Fibroblast of lung (primary cell): ENCODE data around the gene ATP2B3. TPM values are rescaled to one million over a fixed set of nuclear protein-coding genes. Genes with fewer than 3 reads are reported as not detected.

ENCODE experiments used
- DNase-seq, 2 donors: peaks; one replicate each; pipeline versions ENCODE4 v3.0.0 to v3.0.0-alpha.2; 2010; ENCODE audit warnings: low read depth in 2 of 2
- H2AFZ ChIP-seq: 2 replicates; pipeline ENCODE4 v1.5.1; 2012; ENCODE audit warnings: low read length, control low read depth, inconsistent platforms
- H3K27ac ChIP-seq: 2 replicates; pipeline ENCODE4 v1.5.1; 2011; ENCODE audit warnings: low read length, control low read depth; ENCODE audit not compliant: insufficient read depth
- H3K27me3 ChIP-seq: 2 replicates; pipeline ENCODE4 v1.5.1; 2011; ENCODE audit warnings: mild to moderate bottlenecking, low read length; ENCODE audit not compliant: control insufficient read depth, insufficient read depth
- H3K36me3 ChIP-seq: 2 replicates; pipeline ENCODE4 v1.5.1; 2011; ENCODE audit warnings: low read length; ENCODE audit not compliant: control insufficient read depth, insufficient read depth
- H3K4me1 ChIP-seq: 2 replicates; pipeline ENCODE4 v1.5.1; 2011; ENCODE audit warnings: low read length; ENCODE audit not compliant: control insufficient read depth, insufficient read depth; ENCODE audit errors: extremely low read depth
- H3K4me2 ChIP-seq: 2 replicates; pipeline ENCODE4 v1.5.1; 2011; ENCODE audit warnings: low read length, control low read depth; ENCODE audit not compliant: insufficient read depth; ENCODE audit errors: extremely low read depth
- H3K4me3 ChIP-seq, 4 experiments: fragments of 200-600 bp in 1 of 4; sonication (generic) in 1 of 4; replicated peaks in 1 of 4; 2 replicates each; pipeline ENCODE4 v1.5.1; 2011 to 2016; ENCODE audit warnings: low read length in 4 of 4, low read depth in 3 of 4, mild to moderate bottlenecking in 3 of 4, control low read depth in 2 of 4, inconsistent platforms in 1 of 4, mixed read lengths in 1 of 4; ENCODE audit not compliant: insufficient read depth in 1 of 4; ENCODE audit errors: control extremely low read depth in 1 of 4
- H3K79me2 ChIP-seq: 2 replicates; pipeline ENCODE4 v1.5.1; 2012; ENCODE audit warnings: mild to moderate bottlenecking, low read length, inconsistent platforms; ENCODE audit not compliant: control insufficient read depth, insufficient read depth
- H3K9ac ChIP-seq: 2 replicates; pipeline ENCODE4 v1.5.1; 2011; ENCODE audit warnings: mild to moderate bottlenecking, low read length, control low read depth; ENCODE audit not compliant: insufficient read depth
- H3K9me3 ChIP-seq: 2 replicates; pipeline ENCODE4 v1.5.1; 2012; ENCODE audit warnings: low read depth, low read length; ENCODE audit not compliant: control insufficient read depth, insufficient read depth
- H4K20me1 ChIP-seq: 2 replicates; pipeline ENCODE4 v1.5.1; 2011; ENCODE audit warnings: low read length; ENCODE audit not compliant: control insufficient read depth, insufficient read depth; ENCODE audit errors: extremely low read depth
- EZH2 ChIP-seq: IDR thresholded peaks from 2 replicates; pipeline ENCODE4 v1.5.1; 2012; ENCODE audit warnings: low read length, control low read depth, mild to moderate bottlenecking; ENCODE audit errors: missing control alignments
- polyA plus RNA-seq, 2 donors: library from polyadenylated mRNA; depleted of rRNA in 1 of 2; stranded (reverse) in 1 of 2; unstranded in 1 of 2; fragments of >200 nt; gene quantifications; 2 replicates each; pipeline ENCODE4 v1.2.1, GENCODE V29; 2011 to 2012; ENCODE audit warnings: missing spikeins in 1 of 2
- total RNA-seq: library from RNA; depleted of rRNA; stranded (reverse); fragments of >200 nt; gene quantifications from 2 replicates; pipeline ENCODE4 v1.2.1, GENCODE V29; 2014
- TF ChIP-seq, protein P1 (sequence below), 2 donors: IDR thresholded peaks in 1 of 2; conservative IDR thresholded peaks in 1 of 2; 1 replicate in 1 of 2; 2 replicates in 1 of 2; pipeline ENCODE4 v1.5.1; 2011 to 2012; ENCODE audit warnings: low read length in 2 of 2, control low read depth in 1 of 2, inconsistent platforms in 1 of 2, low read depth in 1 of 2, mild to moderate bottlenecking in 1 of 2

ATP2B3 gene
- total and polyA plus RNA-seq, 2 donors (not counting 1 experiment from before 2014, with no cell fraction given) = not detected

DNA sequence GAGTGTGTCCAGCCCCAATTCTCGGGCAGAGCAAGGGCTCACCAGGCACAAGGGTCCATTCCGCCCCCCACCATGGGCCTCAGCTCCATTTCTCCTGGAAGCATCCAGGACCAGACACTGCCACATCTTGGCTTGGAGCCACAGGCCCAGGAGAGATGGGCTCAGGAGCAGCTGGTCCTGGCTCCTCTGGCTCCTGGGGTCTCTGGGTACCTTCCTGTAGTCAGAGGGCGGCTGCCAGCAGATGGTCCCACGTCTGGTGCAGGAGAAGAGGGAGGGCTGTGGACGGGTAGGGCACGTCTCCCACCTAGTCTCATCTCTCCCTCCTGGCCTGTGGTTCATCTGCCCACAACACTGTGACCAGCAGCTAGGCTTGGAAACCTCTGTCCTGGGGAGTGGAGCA is 8.0 kb downstream of the ATP2B3 start:
- Histone ChIP-seq H3K9ac (no peak overlapping the region), H4K20me1 (no peaks in the 10 kb centered on the region), H3K36me3 (no peaks in the 10 kb centered on the region), H3K9me3 (no peaks in the 10 kb centered on the region), H3K4me1 (no peaks in the 10 kb centered on the region), H3K4me2 (no peak overlapping the region), H3K79me2 (no peaks in the 10 kb centered on the region), H2AFZ (no peak overlapping the region), H3K4me3 (no peak overlapping the region), H3K27me3 (no peaks in the 10 kb centered on the region), H3K27ac (no peak overlapping the region)
- no peak for DNase-seq
- TF ChIP-seq, protein P1, sequence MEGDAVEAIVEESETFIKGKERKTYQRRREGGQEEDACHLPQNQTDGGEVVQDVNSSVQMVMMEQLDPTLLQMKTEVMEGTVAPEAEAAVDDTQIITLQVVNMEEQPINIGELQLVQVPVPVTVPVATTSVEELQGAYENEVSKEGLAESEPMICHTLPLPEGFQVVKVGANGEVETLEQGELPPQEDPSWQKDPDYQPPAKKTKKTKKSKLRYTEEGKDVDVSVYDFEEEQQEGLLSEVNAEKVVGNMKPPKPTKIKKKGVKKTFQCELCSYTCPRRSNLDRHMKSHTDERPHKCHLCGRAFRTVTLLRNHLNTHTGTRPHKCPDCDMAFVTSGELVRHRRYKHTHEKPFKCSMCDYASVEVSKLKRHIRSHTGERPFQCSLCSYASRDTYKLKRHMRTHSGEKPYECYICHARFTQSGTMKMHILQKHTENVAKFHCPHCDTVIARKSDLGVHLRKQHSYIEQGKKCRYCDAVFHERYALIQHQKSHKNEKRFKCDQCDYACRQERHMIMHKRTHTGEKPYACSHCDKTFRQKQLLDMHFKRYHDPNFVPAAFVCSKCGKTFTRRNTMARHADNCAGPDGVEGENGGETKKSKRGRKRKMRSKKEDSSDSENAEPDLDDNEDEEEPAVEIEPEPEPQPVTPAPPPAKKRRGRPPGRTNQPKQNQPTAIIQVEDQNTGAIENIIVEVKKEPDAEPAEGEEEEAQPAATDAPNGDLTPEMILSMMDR (conservative IDR thresholded peaks at IDR 0.05 in 1 of 2, IDR thresholded peaks at IDR 0.05 in 1 of 2; ENCODE audit: low read depth in 1 of 2, low read length in 2 of 2) = no peak
- TF ChIP-seq EZH2 = no peak

DNA sequence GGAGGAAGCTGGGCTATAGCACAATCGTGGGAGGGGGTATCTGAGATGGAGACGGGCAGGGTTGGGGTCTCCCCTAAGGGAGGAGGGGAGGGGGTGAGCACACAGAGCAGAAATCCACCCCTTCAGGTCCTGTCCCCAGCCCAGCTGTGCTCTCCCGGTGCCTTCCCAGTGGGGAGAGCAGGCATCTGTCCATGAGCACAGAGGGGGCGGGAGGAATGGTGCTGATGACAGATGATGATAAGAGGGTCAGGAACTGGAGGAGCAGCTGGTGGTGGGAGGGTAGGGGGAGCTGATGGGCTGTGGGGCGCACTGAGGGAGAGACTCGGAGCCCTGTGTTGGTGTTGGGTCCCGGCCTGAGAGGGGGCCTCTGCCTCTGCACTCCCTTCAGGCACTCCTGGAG is 8.6 kb downstream of the ATP2B3 start:
- DNase-seq = no peak
- Histone ChIP-seq H3K4me1 (no peaks in the 10 kb centered on the region), H3K27me3 (no peaks in the 10 kb centered on the region)

DNA sequence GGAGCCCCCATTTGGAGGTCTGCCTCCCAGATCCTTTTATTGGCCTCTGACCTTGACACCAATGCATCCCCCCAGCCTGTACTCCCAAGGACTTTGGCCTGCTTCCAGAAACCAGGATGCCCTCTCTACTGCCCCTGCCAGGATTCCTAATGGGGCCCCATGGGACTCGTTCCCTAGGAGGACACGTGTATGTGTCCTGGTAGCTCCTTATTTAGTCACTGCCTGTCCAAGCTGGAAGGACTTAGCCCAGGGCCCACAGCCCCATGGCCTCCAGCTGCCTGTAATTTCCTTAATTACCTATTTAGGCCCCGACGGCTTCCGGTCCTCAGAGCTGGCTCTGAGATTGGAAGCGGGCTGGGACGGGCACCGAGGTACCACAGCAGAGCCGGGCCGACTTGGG is 9.4 kb downstream of the ATP2B3 start:
- Histone ChIP-seq H3K79me2 (no peaks in the 10 kb centered on the region), H3K4me1 (no peaks in the 10 kb centered on the region), H3K4me3 (no peak overlapping the region), H2AFZ (no peak overlapping the region), H3K27me3 (no peaks in the 10 kb centered on the region), H3K9ac (no peak overlapping the region), H3K9me3 (no peaks in the 10 kb centered on the region), H3K27ac (no peak overlapping the region), H3K4me2 (no peak overlapping the region), H3K36me3 (no peaks in the 10 kb centered on the region), H4K20me1 (no peaks in the 10 kb centered on the region)
- DNase-seq = no peak
- TF ChIP-seq EZH2 = no peak
- TF ChIP-seq, protein P1 (conservative IDR thresholded peaks at IDR 0.05 in 1 of 2, IDR thresholded peaks at IDR 0.05 in 1 of 2; ENCODE audit: low read depth in 1 of 2, low read length in 2 of 2) = no peak

More for the DNA sequence above, 8.6 kb downstream of the ATP2B3 start:
- Histone ChIP-seq H3K9me3 (no peaks in the 10 kb centered on the region), H3K27ac (no peak overlapping the region), H3K79me2 (no peaks in the 10 kb centered on the region), H3K4me3 (no peak overlapping the region), H3K4me2 (no peak overlapping the region), H2AFZ (no peak overlapping the region), H4K20me1 (no peaks in the 10 kb centered on the region), H3K36me3 (no peaks in the 10 kb centered on the region), H3K9ac (no peak overlapping the region)
- TF ChIP-seq EZH2 = no peak
